ENCODE results near the gene SMIM12.

GRCh38 chr1:34806396-34806795, 53.2 kb downstream of the SMIM12 start:
- TF ChIP-seq POLR2A (IDR thresholded peaks at IDR 0.05; ENCODE audit: low read depth, low read length) (no peak), SPI1 (IDR thresholded peaks at IDR 0.05; ENCODE audit: low read depth, low read length) (no peak), POLR2AphosphoS5 (IDR thresholded peaks at IDR 0.05; ENCODE audit: low read depth, low read length) (no peak)

Measured in GM12891 (cell line).